Measurements from ENCODE around the gene C16orf78.
"Not testable (repeated sequence)": the region's sequence is repeated elsewhere in the genome, so short reads cannot be mapped to it uniquely, and the experiment has no call there.

Gene C16orf78

GRCh38 chr16:49350265-49351095, 23.1 kb upstream of the C16orf78 start:
- peak; percentile 30 for DNase-seq

DNA sequence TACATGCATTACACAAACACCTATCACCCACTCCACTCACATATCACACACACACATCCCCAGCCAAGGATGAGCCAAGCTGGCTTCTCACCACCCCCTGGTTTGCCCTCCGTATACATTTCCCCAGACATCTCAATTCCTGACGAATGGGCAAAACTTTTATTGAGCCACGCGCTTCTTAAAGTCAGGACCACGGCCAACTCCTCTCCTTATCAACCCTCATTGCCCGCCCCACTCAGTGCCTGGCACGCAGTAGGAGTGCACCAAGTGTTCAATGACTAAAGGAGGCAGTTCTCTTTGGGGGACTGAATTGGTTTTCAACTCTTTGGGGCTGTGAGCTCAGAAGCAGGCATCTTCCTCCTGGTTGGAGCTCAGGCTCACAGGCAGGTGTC, 22.5 kb upstream of the C16orf78 start:
- DNase-seq, result no peak

DNA sequence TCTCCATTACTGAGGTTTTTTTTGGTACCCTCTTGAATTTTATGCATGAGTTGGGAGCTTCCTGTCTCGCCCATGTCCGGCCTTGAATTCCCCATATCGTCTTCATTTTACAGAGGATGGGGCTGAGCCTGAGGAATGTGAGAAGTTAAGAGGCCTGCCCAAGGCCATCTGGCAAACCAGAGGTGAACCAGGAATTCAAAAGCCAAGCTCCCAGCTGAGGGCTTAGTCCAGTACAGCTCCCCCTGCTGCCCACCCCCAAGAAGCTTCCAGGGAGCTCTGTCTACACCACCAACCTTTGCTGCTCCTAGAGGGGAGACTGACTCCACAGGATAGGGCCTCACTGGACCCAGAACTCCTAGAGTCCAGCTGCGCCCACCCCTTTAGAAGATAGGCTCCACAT, 20.7 kb upstream of the C16orf78 start:
- DNase-seq, result peak; percentile 4

GRCh38 chr16:49353680-49354079, 19.9 kb upstream of the C16orf78 start:
- DNase-seq, result no peak

DNA sequence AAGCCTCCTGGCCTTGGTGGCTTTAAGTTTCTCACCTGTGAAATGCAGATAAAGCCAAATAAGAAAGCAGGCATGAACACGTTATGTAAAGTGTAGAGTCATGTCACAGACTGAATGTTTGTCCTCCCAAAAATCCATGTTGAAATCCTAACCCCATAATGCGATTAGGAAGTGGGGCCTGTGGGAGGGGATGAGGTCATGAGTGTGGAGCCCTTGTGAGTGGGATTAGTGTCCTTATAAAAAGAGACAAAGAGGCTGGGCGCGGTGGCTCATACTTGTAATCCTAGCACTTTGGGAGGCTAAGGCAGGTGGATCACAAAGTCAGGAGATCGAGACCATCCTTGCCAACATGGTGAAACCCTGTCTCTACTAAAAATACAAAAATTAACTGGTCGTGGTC, 19.5 kb upstream of the C16orf78 start:
- DNase-seq, result no peak

DNA sequence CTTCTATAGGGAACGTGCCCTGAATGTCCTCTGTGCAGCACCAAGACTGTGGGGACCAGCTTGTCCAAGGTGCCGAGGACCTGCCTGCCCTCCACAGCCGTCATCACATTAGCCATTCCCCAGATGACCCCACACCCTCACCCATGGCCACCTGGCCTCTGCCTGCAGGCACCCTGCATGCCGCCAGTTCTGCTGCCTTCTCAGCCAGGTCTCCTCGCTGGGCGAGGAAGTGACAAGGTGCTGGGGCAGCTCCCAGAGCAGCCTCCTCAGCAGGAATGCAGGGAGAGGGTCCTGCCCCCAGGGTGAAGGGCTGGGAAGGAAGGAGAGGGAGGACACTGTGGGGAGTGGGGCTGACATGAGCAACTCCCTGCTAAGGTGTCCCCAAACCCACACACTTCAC, 18.6 kb upstream of the C16orf78 start:
- DNase-seq, result no peak

GRCh38 chr16:49355933-49356665, 17.5 kb upstream of the C16orf78 start:
- no peak for DNase-seq

- DNase-seq, result no peak
These were observed 16.7 kb upstream of the C16orf78 start for GRCh38 chr16:49356728-49357488.

DNA sequence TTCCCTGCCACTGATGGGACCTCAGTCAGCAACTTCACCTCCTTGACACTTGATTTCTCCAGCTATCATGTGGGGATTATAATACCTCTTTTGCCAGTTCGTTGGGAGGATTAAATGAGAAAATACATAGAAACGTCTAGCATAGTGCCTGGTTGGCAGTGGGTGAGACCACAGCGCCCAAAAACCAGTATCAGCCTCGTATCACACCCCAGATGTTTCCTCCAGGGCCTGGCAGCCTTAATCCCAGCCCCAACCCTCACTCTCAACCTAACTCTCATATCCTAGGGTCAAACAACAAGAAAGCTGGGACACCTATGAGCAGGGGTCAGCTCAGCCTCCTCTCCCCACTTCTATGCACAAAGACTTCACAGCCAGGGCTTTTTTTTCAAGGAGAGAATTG, 14.0 kb upstream of the C16orf78 start:
- DNase-seq, result no peak

DNA sequence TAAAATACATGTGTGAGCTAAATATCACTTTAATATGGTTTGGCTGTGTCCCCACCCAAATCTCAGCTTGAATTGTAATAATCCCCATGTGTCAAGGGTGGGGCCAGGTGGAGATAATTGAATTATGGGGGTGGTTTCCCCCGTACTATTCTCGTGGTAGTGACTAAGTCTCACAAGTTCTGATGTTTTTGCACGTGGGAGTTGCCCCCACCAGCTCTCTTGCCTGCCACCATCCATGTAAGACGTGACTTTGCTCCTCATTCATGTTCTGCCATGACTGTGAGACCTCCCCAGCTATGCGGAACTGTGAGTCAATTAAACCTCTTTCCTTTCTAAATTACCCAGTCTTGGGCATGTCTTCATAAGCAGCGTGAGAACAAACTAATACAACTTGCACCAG, 11.9 kb upstream of the C16orf78 start:
- not testable (repeated sequence) for DNase-seq

DNA sequence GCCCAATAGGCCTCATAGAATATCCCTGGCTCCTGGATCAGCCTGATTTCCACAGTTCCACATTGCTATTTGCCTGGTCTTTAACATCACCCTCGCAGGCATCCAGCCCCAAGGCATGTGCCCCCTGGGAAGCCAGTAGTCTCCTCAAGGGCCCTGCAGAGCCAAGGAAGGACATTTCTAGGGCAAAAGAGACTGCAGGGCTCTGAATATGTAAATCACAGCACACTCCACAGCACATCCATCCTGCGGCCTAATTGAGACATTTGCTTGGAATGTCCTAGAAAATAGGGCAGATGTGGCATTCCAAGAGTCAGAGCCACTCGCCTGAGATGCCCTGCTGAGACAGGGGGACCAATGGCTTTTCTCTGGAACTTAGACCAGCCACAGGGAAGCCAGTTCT, 11.4 kb upstream of the C16orf78 start:
- no peak for DNase-seq

GRCh38 chr16:49365711-49366509, 7.7 kb upstream of the C16orf78 start:
- no peak for DNase-seq

DNA sequence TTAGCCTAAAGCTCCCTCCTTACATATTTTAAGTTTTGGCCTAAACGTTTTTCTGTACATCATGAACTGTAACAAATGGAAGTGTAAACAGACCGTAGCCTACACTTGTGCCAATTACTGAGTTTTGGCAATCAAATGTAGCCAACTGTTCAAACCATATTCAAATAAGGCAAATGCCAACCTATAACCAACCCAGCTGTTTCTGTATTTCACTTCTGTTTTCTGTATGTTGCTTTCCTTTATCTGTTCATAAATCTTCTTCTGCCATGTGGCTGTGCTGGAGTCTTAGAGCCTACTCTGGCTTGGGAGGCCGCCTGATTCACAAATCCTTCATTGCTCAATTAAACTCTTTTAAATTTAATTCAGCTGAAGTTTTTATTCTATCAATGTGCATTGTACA, 6.9 kb upstream of the C16orf78 start:
- no peak for DNase-seq

GRCh38 chr16:49369651-49370611, 3.7 kb upstream of the C16orf78 start:
- DNase-seq, result no peak

DNA sequence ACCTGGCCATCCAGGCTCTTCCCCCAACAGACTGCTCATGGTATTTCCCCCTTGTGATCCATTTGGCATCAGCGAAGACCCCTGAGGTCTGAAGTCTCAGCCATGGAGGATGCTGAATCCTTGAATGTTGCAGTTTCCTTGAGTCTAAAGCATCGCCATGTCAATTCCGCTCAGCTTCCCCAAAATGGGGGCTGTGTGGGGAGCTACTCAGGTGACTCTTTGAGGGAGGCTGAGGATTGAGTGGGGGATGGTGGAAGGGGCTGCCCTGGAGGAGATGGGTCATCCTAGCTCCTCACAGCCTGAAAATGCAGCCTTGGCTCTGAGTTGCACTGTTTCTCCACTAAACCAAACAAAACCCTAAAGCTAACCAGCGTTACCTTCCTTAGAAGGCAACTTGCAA, 2.6 kb downstream of the C16orf78 start:
- DNase-seq, result no peak

DNA sequence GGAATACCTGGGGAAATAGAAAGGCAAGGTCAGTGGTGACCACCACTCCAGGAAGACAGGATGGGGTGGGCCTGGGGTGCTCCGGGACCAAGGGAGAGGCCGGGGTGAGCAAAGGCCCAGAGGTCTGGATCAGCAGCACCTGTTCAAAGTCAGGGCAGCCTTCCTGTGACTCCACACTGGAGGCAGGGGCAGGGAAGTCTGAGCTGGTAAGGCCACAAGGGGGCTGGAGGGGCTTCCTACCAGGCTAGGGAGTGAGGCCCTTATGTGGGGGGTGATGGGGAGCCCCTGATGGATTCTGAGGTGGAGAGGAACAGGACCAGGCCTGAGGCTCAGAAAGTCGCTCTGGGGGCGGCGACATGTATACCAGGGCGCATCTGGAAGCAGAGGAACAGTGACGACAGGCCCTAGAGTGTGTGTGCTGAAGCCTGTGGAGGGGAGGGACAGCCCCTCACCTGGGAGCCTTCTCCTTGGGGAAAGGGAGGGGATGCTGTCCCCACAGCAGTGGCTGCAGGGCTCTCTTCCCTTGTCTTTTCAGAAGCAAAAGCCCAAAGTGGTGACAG, 3.7 kb downstream of the C16orf78 start:
- no peak for DNase-seq

DNA sequence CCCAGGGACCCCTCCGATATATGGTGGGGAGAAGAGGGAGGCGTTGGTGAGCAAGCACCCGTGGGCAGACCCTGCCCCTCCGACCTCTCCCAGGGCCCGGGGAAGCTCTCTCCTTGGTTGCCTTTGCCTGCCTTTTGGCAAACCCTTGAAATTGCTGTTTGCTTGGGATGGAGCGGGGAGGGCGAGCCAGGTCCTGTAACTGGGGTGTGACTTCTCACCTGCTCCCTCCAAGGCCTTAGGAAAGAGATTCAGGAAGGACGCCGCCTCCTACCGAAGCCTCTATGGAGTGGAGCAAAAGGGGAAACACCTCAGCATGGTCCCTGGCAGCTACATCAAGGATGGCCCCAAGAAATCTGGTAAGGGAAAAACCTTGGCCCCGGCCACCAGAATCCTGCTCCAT, 4.6 kb downstream of the C16orf78 start:
- no peak for DNase-seq

GRCh38 chr16:49378816-49379215, 5.2 kb downstream of the C16orf78 start:
- no peak for DNase-seq

GRCh38 chr16:49382916-49383315, 9.3 kb downstream of the C16orf78 start:
- DNase-seq, result no peak

DNA sequence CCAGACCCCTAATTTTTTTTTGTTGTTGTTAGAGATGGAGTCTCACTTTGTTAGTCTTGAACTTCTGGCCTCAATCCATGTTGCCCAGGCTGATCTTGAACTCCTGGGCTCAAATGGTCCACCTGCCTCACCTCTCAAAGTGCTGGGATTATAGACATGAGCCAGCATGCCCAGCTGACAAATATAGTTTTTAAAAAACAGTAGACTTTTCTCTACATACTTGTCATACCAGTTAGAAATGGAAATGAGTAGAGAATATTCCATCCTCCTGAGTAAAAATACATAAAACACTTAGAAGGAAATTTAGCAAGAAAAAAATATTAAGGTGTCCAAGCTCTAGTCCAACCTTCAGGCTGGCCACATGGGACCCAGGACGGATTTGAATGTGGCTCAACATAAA, 21.4 kb downstream of the C16orf78 start:
- DNase-seq, result no peak

DNA sequence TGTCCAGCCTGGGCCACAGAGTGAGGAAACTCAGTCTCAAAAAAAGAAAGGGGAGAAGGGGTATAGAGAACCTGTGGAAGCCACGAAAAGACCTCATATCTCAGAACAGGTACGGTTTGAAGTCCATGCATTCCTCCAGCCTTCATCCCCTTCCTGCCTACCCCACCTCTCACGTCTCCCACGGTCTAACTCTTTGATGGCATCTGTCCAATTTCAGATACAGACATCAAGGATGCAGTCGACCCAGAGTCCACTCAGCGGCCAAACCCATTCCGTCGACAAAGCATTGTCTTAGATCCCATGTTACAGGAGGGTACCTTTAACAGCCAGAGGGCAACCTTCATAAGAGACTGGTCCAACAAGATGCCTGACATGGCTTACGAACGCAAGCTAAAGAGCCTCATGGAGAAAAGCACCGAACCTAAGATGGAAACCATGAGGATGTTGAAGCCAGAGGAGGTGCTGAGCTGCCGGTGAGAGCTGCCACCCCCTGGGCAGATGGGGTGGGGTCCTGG, 22.7 kb downstream of the C16orf78 start:
- DNase-seq, result no peak
